NCI-H187 (cell line): ENCODE data around the gene KCNH3.
"Not testable (repeated sequence)": the region's sequence is repeated elsewhere in the genome, so short reads cannot be mapped to it uniquely, and the experiment has no call there.

Experiments used
- DNase-seq, 2 experiments: peaks; one replicate each; lab custom pipeline; 2025; lab: John Stamatoyannopoulos, UW

Gene KCNH3

DNA sequence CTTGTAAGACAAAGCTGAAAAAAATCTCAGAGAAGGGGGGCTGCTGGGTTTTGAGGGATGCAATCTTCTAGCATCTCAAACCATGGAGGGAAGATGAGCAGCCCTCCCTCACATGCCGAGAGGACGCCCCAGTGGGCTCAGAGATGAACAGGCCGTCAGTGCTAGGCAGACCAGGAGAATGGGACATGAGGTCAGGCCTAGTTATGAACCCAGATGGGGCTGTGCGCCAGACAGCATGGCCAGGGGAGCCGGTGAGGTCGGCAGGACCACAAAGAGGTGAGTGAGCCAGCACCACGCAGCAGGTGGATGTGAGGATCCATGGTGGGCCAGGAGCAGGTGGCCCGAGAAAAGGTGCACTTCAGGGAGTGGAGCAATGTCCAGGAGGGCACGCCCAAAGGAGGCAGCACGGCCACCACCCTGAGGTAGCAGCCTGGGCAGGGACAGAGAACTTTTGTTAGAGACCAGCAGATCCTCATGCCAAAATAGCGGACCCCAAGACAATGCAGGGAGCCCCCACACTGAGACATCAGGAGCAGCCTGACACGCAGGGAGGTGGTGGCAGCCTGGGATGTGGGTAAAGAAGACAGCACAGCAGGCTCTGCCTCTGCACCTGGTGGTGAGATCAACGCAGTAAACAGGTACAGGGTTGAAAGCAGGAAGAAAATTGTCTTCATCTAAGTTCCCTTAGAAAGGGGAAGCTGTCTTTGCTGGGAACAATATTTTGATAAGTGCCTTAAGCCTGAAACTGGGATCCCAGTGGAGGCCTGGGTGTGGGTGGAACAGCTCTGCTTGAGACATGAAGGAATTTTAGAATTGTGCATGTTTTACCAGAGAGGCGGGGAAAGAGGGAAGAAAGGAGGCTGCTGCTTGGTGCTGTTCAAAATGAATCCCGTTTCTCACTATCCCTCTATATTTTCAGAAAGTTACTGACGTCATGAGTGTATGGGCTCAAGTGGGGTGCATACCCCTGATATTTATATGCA lies 46.9 kb downstream of the KCNH3 start:
- DNase-seq = no peak

DNA sequence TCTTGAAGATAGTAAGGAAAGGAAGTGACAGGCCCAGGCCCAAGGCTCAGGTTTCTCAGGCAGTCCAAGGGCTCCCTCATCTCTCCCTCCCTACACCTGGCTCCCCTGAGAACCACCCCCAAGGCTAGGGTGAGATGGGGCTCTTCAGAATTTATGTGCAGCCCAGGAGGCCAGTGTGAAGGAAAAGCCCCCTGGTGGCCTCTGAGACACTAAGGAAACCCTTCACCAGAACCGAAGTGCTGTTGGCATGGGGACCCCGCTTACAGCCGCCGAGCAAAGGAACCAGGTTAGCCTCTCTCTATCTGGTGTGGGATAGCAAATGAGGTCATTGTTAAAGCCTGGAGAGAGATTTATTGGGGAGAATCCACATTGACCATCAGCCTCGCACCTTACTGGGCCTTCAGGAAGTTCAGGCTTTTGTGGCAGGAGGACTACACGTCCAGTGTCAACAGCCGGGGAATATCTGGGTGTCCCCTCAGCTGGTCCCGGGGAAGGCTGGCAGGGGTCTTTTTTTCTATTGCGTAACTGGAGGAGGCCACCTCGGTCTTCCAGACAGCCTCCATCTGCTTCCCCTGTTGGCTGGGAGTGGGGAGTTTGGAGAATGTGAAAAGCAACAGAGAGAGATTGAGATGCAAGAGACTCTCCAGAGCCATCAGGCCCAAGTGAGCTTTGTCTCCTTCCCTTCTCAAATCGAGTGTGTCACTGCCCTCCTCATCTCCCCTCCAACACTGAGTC lies 48.5 kb downstream of the KCNH3 start:
- DNase-seq = no peak

DNA sequence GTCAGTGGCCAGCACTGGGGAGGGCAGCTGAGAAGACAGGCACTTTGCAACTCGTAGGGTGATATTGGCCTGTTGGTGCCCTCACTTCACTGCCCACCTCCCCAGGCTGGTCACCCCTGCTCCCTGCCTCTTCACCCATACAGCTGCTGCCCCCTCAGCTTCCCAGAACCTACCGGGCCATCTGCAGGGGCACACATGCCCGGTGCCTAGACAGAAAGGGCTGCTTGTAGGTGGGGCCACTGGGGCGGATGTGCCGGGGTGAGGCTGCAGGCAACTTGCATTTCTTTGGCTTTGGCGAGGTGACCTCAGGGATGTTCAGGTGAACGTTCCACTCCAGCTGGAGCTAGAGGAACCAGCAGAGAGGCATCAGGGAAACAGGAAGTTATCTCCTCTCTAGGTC lies 49.5 kb downstream of the KCNH3 start:
- DNase-seq = no peak

DNA sequence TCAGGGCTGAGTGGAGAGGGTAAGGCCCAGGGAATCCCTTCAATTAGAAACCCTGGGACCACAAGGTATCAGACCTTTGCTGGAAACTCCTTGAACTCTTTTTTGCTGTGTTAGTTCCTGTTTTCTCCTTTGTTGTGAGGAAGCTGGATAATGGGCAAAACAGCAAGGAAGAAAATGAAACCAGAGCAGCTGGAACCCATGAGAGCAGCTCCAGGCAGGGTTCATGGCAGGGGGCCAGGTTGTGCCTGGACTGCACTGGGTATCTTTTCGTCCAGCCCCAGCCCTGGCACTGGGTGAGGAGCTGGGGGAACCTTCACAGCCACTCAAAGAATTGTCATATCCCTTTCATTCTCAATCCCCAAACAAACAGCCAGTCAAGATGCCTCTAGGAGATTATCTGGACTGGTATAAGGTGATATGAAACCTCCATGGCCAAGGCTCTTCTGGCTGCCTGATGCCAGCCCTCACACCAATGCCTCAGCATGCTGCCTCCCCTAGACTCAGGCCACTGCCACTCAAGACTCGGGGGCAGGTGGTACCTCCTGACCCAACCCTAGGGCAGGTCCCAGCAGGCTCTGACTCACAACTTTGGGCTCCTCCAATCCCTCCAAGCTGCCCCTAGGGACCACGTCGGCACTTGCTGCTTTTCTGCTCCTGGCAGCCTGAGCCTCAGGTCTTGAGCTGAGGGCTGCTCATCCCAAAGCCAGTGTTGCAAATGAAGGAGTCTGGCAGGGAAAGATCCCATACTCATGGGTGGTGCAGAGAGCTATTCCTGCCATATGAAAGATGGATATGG lies 50.1 kb downstream of the KCNH3 start:
- DNase-seq = no peak

DNA sequence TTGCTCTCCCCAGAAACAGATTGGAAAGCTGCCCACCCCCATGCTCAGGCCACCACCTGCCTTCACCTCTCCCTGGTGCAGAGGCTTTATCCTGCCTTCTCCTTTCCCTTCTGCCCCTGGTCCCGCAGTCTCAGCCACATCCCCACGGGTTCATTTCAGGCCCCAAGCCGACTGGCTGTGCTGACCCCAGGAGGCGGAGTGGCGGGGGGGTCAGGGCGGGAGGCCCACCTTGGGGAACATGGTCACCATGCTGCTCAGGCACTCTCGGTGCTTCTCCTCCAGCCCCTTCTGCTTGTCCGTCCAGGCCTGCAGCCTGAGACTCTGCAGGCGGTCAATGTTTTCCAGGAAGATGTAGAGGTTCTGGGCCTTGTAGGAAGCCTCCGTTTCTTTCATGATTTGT lies 59.7 kb downstream of the KCNH3 start:
- DNase-seq = no peak

DNA sequence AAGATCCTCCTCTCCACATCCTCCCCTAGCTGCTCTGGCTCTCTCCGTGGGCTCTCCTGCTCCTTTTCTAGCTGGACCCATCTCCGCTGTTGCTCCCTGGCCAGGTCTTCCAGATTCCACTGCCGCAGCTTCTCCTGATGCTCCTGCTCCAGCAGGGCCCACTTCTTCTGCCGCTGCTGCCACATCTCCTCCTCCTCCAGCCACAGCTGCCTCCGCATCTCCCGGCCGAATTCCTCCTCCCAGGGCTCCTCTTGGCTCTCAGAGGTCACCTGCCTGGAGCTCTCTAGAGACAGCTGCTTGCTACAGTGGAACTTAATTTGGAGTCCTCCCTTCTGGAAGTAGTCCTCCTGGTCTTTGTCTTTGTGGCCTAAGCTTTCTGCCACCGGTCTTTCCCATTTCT lies 61.1 kb downstream of the KCNH3 start:
- no peak for DNase-seq

DNA sequence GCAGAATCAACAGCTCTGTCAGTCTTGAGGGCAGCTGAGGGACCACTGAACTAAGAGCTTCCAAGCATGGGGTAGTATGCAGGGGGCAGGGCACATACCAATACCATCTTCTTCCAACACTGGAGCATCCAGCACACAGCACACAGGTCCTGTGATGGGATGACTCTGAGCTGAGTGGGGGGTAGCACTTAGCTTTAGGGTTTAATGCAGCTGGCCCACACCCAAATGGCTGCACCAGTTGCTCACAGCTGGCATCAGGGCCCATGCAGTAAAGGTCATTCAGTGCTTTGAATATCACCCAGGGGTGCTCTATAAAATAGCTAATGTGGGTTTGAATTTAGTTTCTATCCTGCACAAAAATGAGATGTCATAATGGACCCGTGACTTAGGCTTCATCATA lies 64.9 kb downstream of the KCNH3 start:
- DNase-seq = no peak

DNA sequence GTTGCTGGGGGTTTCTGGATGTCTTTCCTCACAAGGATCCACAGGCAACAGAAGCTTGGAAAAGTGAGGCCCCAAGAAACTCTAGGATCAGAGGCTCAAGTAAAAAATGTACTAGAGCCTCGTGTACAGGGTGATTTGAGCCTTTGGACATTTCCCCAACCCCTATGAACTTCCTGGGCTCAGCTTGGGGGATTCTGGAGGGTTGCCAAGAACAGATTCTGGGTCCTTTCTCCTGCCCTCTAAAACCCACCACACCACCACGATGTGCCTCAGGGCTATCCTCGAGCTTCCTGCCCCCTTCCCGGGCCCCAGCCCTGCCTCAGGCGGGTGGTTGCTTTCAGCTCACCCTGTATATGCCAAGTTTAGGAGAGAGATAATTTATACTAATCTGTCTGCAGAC lies 66.0 kb downstream of the KCNH3 start:
- DNase-seq = no peak

DNA sequence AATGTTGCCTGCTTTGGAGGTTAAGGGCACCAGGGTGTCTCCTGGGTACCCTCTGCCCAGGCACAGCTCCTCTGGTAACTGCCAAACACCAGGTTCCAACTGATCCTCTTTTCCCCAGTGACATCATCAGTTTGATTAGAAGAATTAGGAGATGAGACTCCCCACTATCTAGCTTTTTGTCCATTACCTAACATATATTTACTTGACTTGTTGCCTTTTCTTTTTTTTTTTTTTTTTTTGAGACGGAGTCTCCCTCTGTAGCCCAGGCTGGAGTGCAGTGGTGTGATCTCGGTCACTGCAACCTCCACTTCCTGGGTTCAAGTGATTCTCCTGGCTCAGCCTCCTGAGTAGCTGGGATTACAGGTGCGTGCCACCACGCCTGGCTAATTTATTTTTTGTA lies 66.7 kb downstream of the KCNH3 start, which contains the start of gene FAM186B:
Gene FAM186B, minus strand, starts transcription at position 101 of the 400 bp plus-strand sequence. CDS start 162 bp downstream, outside the sequence.
- DNase-seq = not testable (repeated sequence)
